ENCODE measurements around the gene DNAJA3. TPM values are rescaled to one million over a fixed set of nuclear protein-coding genes. Genes with fewer than 3 reads are reported as not detected.

The DNAJA3 gene
- total and polyA plus RNA-seq, 9 of the 15 experiments (the other 6 are each of a cell fraction or from before 2014, with no cell fraction given): 8.1 to 105 (median 79.0) TPM

DNA sequence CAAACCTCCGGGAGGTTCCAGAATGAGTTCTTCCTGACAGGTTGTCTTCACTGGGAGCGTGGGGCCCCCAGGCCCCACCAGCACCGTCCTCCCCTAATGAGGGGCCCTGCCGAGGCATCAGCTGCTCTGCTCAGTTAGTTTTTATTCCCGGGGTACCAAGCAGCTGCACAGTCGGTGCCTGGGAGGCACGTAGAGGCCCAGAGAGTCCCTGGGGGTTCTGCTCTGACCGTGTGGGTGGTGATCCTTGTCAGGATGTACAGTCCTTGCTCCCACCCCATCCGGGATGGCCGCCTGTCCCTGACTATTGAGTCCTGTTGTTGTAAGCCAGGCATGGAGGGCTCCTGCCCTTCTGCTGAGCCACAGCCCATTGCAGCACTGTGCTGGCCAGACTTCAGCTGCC is 30.3 kb downstream of the DNAJA3 start:
- WGBS (ENCODE audit: insufficient coverage, low coverage, missing lambda C conversion rate): 89% methylated on average over 10 of the region's 10 CpGs
- DNase-seq (ENCODE audit: extremely low read depth in 1 of 4, low spot score in 3 of 4) (no peak), ATAC-seq (no peak), FAIRE-seq (no peak)
- no peaks in the 10 kb centered on the region for H4K20me1 ChIP-seq (replicated peaks; ENCODE audit: control insufficient read depth, insufficient read depth, low read length)
- intact Hi-C loops (cut with micrococcal nuclease) (no loop called here), in situ Hi-C loops (cut with MboI) (no loop called here)
- ChIA-PET CTCF (ENCODE audit: low intra/inter-chr PET ratio) (no interaction called here), POLR2A (interaction anchor here (0.6 to 2.6 kb wide), 3 partner anchors 7 to 182 kb away, joined by 3 to 9 read pairs (median 3); no protein-coding TSS in a partner anchor)
- no peaks in the 10 kb centered on the region for H3K79me2 ChIP-seq (ENCODE audit: control insufficient read depth, insufficient read depth, low read length)
- TF ChIP-seq FOXK2 (conservative IDR thresholded peaks at IDR 0.05 in 1 of 2, IDR thresholded peaks at IDR 0.05 in 1 of 2; ENCODE audit: low read depth in 2 of 2): no peak
- no peak for TF ChIP-seq ASH1L (IDR thresholded peaks at IDR 0.05; ENCODE audit: borderline replicate concordance, low read depth, partially characterized antibody)
- 0 out of 2 replicates have a peak, but pooled peaks have one; percentile 21 for TF ChIP-seq POLR2G (IDR thresholded peaks at IDR 0.05; ENCODE audit: low read depth, low read length)
- TF ChIP-seq SMARCE1 (IDR thresholded peaks at IDR 0.05): no peak
- TF ChIP-seq, protein P1, sequence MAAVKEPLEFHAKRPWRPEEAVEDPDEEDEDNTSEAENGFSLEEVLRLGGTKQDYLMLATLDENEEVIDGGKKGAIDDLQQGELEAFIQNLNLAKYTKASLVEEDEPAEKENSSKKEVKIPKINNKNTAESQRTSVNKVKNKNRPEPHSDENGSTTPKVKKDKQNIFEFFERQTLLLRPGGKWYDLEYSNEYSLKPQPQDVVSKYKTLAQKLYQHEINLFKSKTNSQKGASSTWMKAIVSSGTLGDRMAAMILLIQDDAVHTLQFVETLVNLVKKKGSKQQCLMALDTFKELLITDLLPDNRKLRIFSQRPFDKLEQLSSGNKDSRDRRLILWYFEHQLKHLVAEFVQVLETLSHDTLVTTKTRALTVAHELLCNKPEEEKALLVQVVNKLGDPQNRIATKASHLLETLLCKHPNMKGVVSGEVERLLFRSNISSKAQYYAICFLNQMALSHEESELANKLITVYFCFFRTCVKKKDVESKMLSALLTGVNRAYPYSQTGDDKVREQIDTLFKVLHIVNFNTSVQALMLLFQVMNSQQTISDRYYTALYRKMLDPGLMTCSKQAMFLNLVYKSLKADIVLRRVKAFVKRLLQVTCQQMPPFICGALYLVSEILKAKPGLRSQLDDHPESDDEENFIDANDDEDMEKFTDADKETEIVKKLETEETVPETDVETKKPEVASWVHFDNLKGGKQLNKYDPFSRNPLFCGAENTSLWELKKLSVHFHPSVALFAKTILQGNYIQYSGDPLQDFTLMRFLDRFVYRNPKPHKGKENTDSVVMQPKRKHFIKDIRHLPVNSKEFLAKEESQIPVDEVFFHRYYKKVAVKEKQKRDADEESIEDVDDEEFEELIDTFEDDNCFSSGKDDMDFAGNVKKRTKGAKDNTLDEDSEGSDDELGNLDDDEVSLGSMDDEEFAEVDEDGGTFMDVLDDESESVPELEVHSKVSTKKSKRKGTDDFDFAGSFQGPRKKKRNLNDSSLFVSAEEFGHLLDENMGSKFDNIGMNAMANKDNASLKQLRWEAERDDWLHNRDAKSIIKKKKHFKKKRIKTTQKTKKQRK (IDR thresholded peaks at IDR 0.05; ENCODE audit: borderline replicate concordance, low read depth, low read length): no peak
- no peak for TF ChIP-seq THRAP3 (IDR thresholded peaks at IDR 0.05; ENCODE audit: borderline replicate concordance)
- TF ChIP-seq, protein P2, sequence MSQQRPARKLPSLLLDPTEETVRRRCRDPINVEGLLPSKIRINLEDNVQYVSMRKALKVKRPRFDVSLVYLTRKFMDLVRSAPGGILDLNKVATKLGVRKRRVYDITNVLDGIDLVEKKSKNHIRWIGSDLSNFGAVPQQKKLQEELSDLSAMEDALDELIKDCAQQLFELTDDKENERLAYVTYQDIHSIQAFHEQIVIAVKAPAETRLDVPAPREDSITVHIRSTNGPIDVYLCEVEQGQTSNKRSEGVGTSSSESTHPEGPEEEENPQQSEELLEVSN (IDR thresholded peaks at IDR 0.05; ENCODE audit: borderline replicate concordance in 1 of 2, extremely low read depth in 1 of 2, insufficient read depth in 1 of 2, insufficient read length in 1 of 2, low read depth in 1 of 2, low read length in 1 of 2, poor library complexity in 1 of 2, severe bottlenecking in 1 of 2): no peak
- TF ChIP-seq HCFC1 (IDR thresholded peaks at IDR 0.05; ENCODE audit: low read depth, low read length): no peak
- H3K4me1 ChIP-seq (replicated peaks in 1 of 2; ENCODE audit: control insufficient read depth in 2 of 2, insufficient read depth in 2 of 2, low read length in 2 of 2): peaks cover under 1 to 6% of the 10 kb centered on the region in 2 experiments; a peak in 2 of 5 replicates
- H3K9me1 ChIP-seq (ENCODE audit: control insufficient read depth, insufficient read depth, low read length): no peaks in the 10 kb centered on the region
- no peak overlapping the region for H2AFZ ChIP-seq (ENCODE audit: low read depth, low read length)
- H3K27me3 ChIP-seq (ENCODE audit: control insufficient read depth in 2 of 2, insufficient read depth in 2 of 2, low read length in 2 of 2): no peaks in the 10 kb centered on the region
- H3K9ac ChIP-seq (ENCODE audit: insufficient read depth in 1 of 2, low read depth in 2 of 2, low read length in 2 of 2): peak overlapping the region in 1 of 2 experiments; percentile 77; a peak in 2 of 4 replicates
- H3K36me3 ChIP-seq (ENCODE audit: control insufficient read depth, insufficient read depth, low read length): peaks cover 78% of the 10 kb centered on the region
- H3K4me3 ChIP-seq: no peak overlapping the region
- H3K9me3 ChIP-seq (replicated peaks; ENCODE audit: control insufficient read depth, insufficient read depth, low read depth, low read length): no peaks in the 10 kb centered on the region
- H3K27ac ChIP-seq (ENCODE audit: extremely low read depth, low read depth, low read length): no peak overlapping the region
- no peak overlapping the region for H3K4me2 ChIP-seq (ENCODE audit: insufficient read depth, low read length)
- TSS peak; percentile 39 for BruUV-seq (replicated peaks)
